NCI-H1105 (cell line): Measurements from ENCODE around the gene PAK1IP1.
A peak's percentile ranks its signal among the peaks of the same experiment; 100 is the strongest.
"Not testable (repeated sequence)": the region's sequence is repeated elsewhere in the genome, so short reads cannot be mapped to it uniquely, and the experiment has no call there.

ENCODE experiments used
- DNase-seq: peaks from one replicate; lab custom pipeline; 2025; lab: John Stamatoyannopoulos, UW

PAK1IP1 gene

DNA sequence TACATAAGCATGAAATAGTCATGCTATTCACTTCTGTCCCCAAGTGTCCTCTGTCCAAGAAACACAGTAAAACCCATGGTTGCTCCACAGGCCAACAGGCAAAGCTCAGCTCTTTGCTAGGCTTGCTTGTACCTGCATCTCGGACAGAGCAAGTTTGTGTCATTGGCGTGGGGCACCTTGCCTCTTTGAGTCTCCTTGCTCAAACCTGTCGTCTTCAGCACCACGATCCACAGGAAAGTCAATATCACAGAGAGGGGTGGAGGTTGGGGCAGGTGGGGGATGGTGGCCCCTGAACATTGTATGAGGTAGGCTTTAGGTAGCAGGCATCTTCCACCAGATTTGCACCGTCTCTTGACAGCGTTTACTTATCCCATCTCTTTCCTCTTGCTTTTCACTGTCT lies 48.7 kb downstream of the PAK1IP1 start:
- DNase-seq = no peak

DNA sequence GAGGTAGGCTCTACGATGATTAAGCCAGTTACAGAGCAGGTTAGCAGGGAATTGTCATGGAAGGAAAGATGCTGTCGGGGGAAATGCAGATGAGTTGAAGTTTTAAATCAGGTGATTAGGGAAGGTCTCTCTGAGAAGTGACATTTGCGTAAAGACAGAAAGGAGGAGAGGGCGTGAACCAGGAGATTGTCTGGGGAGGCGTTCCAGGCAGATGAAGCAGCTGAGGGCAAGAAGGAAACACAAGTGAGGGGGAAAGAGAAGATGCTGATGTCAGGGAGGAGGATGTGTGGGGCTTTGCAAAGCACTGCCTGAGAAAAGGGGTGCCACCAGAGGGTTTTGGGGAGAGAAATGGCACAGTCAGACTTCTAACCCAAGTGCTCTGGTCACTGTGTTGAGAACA lies 50.3 kb downstream of the PAK1IP1 start:
- no peak for DNase-seq

DNA sequence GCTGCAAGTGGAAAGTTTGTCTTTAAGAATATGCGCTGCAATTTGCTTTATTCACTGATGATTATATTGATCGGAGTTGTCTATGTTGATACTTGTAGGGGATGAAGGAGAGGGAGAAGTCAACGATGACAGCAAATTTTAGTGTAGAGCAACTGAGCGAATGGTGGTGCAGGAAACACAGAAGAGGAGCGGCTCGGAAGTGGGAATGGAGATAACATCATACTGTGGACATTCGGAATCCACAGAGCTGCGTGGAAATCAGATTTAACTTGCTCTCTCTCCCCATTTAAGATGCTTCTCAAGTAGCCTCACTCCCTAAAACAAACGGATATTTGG lies 52.1 kb downstream of the PAK1IP1 start:
- no peak for DNase-seq

GRCh38 chr6:10747251-10747972 lies 52.6 kb downstream of the PAK1IP1 start, which contains the start of gene TMEM14B:
Gene TMEM14B (plus strand): TSS chr6:10747805. CDS start chr6:10749246, 1,441 bp downstream.
- DNase-seq = peak; percentile 99

DNA sequence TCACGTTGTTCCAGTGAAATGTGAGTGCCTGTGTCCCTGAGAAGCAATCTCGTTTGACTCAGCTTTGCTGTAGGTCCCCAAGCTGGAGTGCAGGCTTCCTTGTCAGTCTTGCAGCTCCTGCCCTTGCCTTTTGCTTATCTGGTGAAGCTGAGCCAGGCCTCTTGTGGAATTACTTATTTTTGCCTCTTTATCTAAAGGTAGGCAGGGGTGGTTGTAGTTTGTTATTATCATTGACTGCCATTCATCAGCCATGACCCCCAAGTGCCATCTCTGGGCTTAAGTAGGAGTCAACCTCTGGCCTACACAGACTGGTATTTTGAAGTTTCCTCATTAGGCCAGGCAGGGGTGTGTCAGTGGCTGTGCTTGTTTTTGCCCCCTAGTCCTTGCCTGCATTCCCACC lies 55.0 kb downstream of the PAK1IP1 start:
- no peak for DNase-seq

DNA sequence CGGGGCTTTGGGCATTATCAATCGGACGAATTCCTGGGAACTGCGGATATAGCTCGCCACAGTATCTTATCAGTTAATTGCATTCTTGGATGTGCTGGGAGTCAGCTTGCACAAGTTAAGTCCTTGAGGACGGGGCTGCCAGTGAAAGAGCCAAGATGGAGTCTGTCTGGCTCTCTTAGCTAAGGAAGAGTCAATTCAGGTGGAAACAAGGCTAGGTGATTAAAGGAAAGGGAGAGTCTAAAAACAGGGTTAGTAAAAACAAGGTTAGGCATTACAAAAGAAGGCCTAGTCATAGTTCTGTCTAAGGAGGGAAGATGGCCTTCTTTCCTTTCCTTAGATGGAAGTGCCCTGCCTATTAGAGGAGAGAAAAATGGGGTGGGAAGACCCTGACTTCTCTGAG lies 55.8 kb downstream of the PAK1IP1 start:
- not testable (repeated sequence) for DNase-seq

GRCh38 chr6:10751757-10752156 lies 57.0 kb downstream of the PAK1IP1 start:
- not testable (repeated sequence) for DNase-seq

- DNase-seq = no peak
These were observed 61.3 kb downstream of the PAK1IP1 start for GRCh38 chr6:10756085-10756484.
